OCI-LY7 (cell line): ENCODE results near the gene FDX2. TPM values are rescaled to one million over a fixed set of nuclear protein-coding genes. Genes with fewer than 3 reads are reported as not detected.

Experiments used
- BruUV-seq: library from RNA; stranded (reverse); fragments of 400-500 nt; replicated peaks from 2 replicates; lab custom pipeline; 2021; lab: Mats Ljungman, UMichigan
- CTCF ChIA-PET: fragments of 300-600 bp; sonication (Branson Sonifier 250); formaldehyde crosslinking; loops from one replicate; lab custom pipeline; 2022; ENCODE audit warnings: antibody characterized with exemption; ENCODE audit not compliant: unreplicated experiment; lab: Charles Lee
- POLR2A ChIA-PET: fragments of 300-600 bp; sonication (Branson Sonifier 250); formaldehyde crosslinking; loops from one replicate; lab custom pipeline; 2022; ENCODE audit warnings: antibody characterized with exemption; lab: Charles Lee
- DNase-seq: peaks from one replicate; pipeline ENCODE4 v3.0.0-alpha.2; 2015; ENCODE audit warnings: low spot score
- H2AFZ ChIP-seq: fragments of 200-600 bp; sonication (generic), shearing (Covaris generic); 2 replicates; pipeline ENCODE4 v1.6.1; 2014; ENCODE audit warnings: mild to moderate bottlenecking, antibody characterized with exemption, low read length, moderate library complexity
- H3K27ac ChIP-seq: fragments of 200-600 bp; sonication (generic); 2 replicates; pipeline ENCODE4 v1.5.1; 2014; ENCODE audit warnings: mixed run types, low read depth, mild to moderate bottlenecking, moderate library complexity, low read length, inconsistent platforms; ENCODE audit not compliant: poor library complexity, severe bottlenecking
- H3K36me3 ChIP-seq: fragments of 200-600 bp; sonication (generic); 2 replicates; pipeline ENCODE4 v1.6.1; 2014; ENCODE audit warnings: mild to moderate bottlenecking, antibody characterized with exemption, low read length, moderate library complexity, mixed read lengths; ENCODE audit not compliant: insufficient read depth
- H3K4me1 ChIP-seq: fragments of 200-600 bp; sonication (generic); 2 replicates; pipeline ENCODE4 v1.5.1; 2014; ENCODE audit warnings: mild to moderate bottlenecking, low read length; ENCODE audit not compliant: insufficient read depth, poor library complexity, severe bottlenecking
- H3K4me2 ChIP-seq: fragments of 200-600 bp; sonication (generic); 2 replicates; pipeline ENCODE4 v1.6.1; 2014; ENCODE audit warnings: mild to moderate bottlenecking, low read length
- H3K4me3 ChIP-seq: fragments of 200-600 bp; sonication (generic); 2 replicates; pipeline ENCODE4 v1.5.1; 2014; ENCODE audit warnings: mild to moderate bottlenecking, low read depth, low read length; ENCODE audit not compliant: poor library complexity, severe bottlenecking
- H3K79me2 ChIP-seq: fragments of 200-600 bp; sonication (generic); 2 replicates; pipeline ENCODE4 v1.6.1; 2016; ENCODE audit warnings: low read depth, mild to moderate bottlenecking, low read length, moderate library complexity, mixed read lengths; ENCODE audit not compliant: insufficient read depth
- H3K9me2 ChIP-seq: fragments of 200-600 bp; sonication (generic); 2 replicates; pipeline ENCODE4 v1.6.1; 2016; ENCODE audit warnings: mild to moderate bottlenecking, low read length, mixed read lengths; ENCODE audit not compliant: insufficient read depth
- H3K9me3 ChIP-seq: fragments of 200-600 bp; sonication (generic); 2 replicates; pipeline ENCODE4 v1.6.1; 2014; ENCODE audit warnings: mild to moderate bottlenecking, mixed run types, low read length, mixed read lengths
- H4K20me1 ChIP-seq: fragments of 200-600 bp; sonication (generic); 2 replicates; pipeline ENCODE4 v1.6.1; 2014; ENCODE audit warnings: mild to moderate bottlenecking, antibody characterized with exemption, low read length, moderate library complexity, mixed read lengths; ENCODE audit not compliant: insufficient read depth
- EZH2phosphoT487 ChIP-seq: fragments of 200-600 bp; sonication (generic); IDR thresholded peaks from 2 replicates; pipeline ENCODE4 v1.6.1; 2018; ENCODE audit warnings: low read depth, borderline replicate concordance, mild to moderate bottlenecking, mixed run types, antibody characterized with exemption, low read length, moderate library complexity, mixed read lengths
- intact Hi-C: fragments of 100-400 bp; cut with micrococcal nuclease; formaldehyde crosslinking; loops from one replicate; pipeline ENCODE4 v1.10.0; 2022; ENCODE audit not compliant: unreplicated experiment
- total RNA-seq, 2 experiments: library from RNA; depleted of rRNA in 1 of 2; stranded (reverse); fragments of >200 nt in 1 of 2; shearing (Covaris generic) in 1 of 2; gene quantifications; 2 replicates each; pipeline ENCODE4 v1.2.3, GENCODE V29; 2014 to 2022
- TF ChIP-seq, protein P1 (sequence below): fragments of 200-600 bp; sonication (generic); conservative IDR thresholded peaks from 2 replicates; pipeline ENCODE4 v1.5.1; 2014; ENCODE audit warnings: mild to moderate bottlenecking, antibody characterized with exemption, low read length, moderate library complexity, mixed read lengths

The FDX2 gene
- total RNA-seq, 2 experiments from 2014 or later, result 17.1 to 17.2 TPM

DNA sequence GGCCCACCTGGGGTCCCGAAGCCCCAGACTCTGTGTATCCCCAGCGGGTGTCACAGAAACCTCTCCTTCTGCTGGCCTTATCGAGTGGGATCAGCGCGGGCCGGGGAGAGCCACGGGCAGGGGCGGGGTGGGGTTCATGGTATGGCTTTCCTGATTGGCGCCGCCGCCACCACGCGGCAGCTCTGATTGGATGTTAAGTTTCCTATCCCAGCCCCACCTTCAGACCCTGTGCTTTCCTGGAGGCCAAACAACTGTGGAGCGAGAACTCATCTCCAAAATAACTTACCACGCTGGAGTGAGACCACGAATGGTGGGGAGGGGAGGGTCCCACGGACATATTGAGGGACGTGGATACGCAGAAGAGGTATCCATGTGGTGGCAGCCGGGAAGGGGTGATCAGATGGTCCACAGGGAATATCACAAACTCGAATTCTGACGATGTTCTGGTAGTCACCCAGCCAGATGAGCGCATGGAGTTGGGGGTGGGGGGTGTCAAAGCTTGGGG, 27.1 kb downstream of the FDX2 start:
- BruUV-seq, result TSS peak; percentile 76
- H4K20me1 ChIP-seq, result no peaks in the 10 kb centered on the region
- TF ChIP-seq, protein P1, sequence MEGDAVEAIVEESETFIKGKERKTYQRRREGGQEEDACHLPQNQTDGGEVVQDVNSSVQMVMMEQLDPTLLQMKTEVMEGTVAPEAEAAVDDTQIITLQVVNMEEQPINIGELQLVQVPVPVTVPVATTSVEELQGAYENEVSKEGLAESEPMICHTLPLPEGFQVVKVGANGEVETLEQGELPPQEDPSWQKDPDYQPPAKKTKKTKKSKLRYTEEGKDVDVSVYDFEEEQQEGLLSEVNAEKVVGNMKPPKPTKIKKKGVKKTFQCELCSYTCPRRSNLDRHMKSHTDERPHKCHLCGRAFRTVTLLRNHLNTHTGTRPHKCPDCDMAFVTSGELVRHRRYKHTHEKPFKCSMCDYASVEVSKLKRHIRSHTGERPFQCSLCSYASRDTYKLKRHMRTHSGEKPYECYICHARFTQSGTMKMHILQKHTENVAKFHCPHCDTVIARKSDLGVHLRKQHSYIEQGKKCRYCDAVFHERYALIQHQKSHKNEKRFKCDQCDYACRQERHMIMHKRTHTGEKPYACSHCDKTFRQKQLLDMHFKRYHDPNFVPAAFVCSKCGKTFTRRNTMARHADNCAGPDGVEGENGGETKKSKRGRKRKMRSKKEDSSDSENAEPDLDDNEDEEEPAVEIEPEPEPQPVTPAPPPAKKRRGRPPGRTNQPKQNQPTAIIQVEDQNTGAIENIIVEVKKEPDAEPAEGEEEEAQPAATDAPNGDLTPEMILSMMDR, result no peak
- no peak for TF ChIP-seq EZH2phosphoT487
- H3K36me3 ChIP-seq, result peaks cover 11% of the 10 kb centered on the region; the same call in 1 of the 2 replicates
- H2AFZ ChIP-seq, result peak overlapping the region; percentile 90
- H3K4me3 ChIP-seq, result peak overlapping the region; percentile 68
- peak overlapping the region; percentile 83 for H3K4me2 ChIP-seq
- peak overlapping the region; percentile 56 for H3K27ac ChIP-seq
- H3K4me1 ChIP-seq, result peaks cover 72% of the 10 kb centered on the region
- intact Hi-C loops, result no loop called here
- H3K9me2 ChIP-seq, result no peaks in the 10 kb centered on the region
- peak; percentile 83 for DNase-seq
- no peaks in the 10 kb centered on the region for H3K9me3 ChIP-seq
- no peaks in the 10 kb centered on the region for H3K79me2 ChIP-seq
- ChIA-PET POLR2A (interaction anchor here (0.6 to 1.6 kb wide), 5 partner anchors 8 to 52 kb away, joined by 3 to 13 read pairs (median 6); partner anchors contain the start of gene ICAM1), CTCF (interaction anchor here (0.9 to 1.8 kb wide), 3 partner anchors 17 to 45 kb away, joined by 3 to 5 read pairs (median 5); partner anchors contain the start of gene RAVER1)

DNA sequence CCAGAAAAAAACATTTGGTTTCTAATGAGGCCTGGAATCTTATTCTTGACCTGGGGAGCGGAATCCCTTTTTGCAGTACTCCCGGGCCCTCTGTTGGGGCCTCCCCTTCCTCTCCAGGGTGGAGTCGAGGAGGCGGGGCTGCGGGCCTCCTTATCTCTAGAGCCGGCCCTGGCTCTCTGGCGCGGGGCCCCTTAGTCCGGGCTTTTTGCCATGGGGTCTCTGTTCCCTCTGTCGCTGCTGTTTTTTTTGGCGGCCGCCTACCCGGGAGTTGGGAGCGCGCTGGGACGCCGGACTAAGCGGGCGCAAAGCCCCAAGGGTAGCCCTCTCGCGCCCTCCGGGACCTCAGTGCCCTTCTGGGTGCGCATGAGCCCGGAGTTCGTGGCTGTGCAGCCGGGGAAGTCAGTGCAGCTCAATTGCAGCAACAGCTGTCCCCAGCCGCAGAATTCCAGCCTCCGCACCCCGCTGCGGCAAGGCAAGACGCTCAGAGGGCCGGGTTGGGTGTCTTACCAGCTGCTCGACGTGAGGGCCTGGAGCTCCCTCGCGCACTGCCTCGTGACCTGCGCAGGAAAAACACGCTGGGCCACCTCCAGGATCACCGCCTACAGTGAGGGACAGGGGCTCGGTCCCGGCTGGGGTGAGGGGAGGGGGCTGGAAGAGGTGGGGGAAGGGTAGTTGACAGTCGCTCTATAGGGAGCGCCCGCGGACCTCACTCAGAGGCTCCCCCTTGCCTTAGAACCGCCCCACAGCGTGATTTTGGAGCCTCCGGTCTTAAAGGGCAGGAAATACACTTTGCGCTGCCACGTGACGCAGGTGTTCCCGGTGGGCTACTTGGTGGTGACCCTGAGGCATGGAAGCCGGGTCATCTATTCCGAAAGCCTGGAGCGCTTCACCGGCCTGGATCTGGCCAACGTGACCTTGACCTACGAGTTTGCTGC, 28.7 kb downstream of the FDX2 start, which contains the start of gene ICAM4:
Gene ICAM4, plus strand, starts transcription at position 153 of the 935 bp plus-strand sequence. Its CDS starts 58 bp downstream, at position 211.
- Histone ChIP-seq H3K4me2 (peak within 1 kb of the TSS; percentile 17; the same call in 1 of the 2 replicates), H4K20me1 (no peaks in the 10 kb centered on the region), H3K4me1 (peaks cover 64% of the 10 kb centered on the region), H3K27ac (peak within 1 kb of the TSS; percentile 37), H3K79me2 (no peaks in the 10 kb centered on the region), H3K9me2 (no peaks in the 10 kb centered on the region), H3K36me3 (peaks cover 17% of the 10 kb centered on the region; the same call in 1 of the 2 replicates), H3K4me3 (no peak within 1 kb of the TSS), H3K9me3 (no peaks in the 10 kb centered on the region), H2AFZ (no peak within 1 kb of the TSS)
- peak; percentile 27 for DNase-seq
- intact Hi-C loops, result no loop called here
- ChIA-PET POLR2A (interaction anchor here (1.6 kb wide), 1 partner anchor 16 kb away, joined by 4 read pairs; the partner anchor contains the start of gene ICAM1), CTCF (no interaction called here)
- TF ChIP-seq, protein P1, result no peak
- TF ChIP-seq EZH2phosphoT487, result no peak
- BruUV-seq, result no TSS peak
